ENCODE data around the gene SNX5. TPM values are rescaled to one million over a fixed set of nuclear protein-coding genes. Genes with fewer than 3 reads are reported as not detected.

SNX5 gene
- total and polyA plus RNA-seq, 2 of the 13 experiments (the other 11 are each of a cell fraction or from before 2014, with no cell fraction given), result 664 to 1,040 TPM

GRCh38 chr20:17892189-17892938 is 76.2 kb downstream of the SNX5 start (continued):
- TF ChIP-seq ISX (CRISPR knock-in tag; conservative IDR thresholded peaks at IDR 0.05) (no peak), POGZ (CRISPR knock-in tag; IDR thresholded peaks at IDR 0.05) (no peak), ZNF510 (CRISPR knock-in tag; IDR thresholded peaks at IDR 0.05; ENCODE audit: low read depth) (no peak), PRPF4 (IDR thresholded peaks at IDR 0.05; ENCODE audit: low read depth, low read length, poor library complexity, severe bottlenecking) (no peak), ZBTB44 (CRISPR knock-in tag; IDR thresholded peaks at IDR 0.05) (no peak), MTF1 (CRISPR knock-in tag; IDR thresholded peaks at IDR 0.05) (no peak), BRD4 (CRISPR knock-in tag; IDR thresholded peaks at IDR 0.05) (no peak), ZNF264 (CRISPR knock-in tag; IDR thresholded peaks at IDR 0.05) (no peak), ZNF34 (CRISPR knock-in tag; IDR thresholded peaks at IDR 0.05; ENCODE audit: borderline replicate concordance) (no peak), SOX5 (CRISPR knock-in tag; IDR thresholded peaks at IDR 0.05; ENCODE audit: borderline replicate concordance) (peak; percentile 62; the same call in 1 of the 2 replicates), ZFP41 (CRISPR knock-in tag; IDR thresholded peaks at IDR 0.05; ENCODE audit: borderline replicate concordance) (no peak), ZNF772 (CRISPR knock-in tag; IDR thresholded peaks at IDR 0.05) (no peak), FOXM1 (CRISPR knock-in tag; IDR thresholded peaks at IDR 0.05) (no peak), ZZZ3 (CRISPR knock-in tag; IDR thresholded peaks at IDR 0.05; ENCODE audit: borderline replicate concordance) (no peak), ETV6 (CRISPR knock-in tag; conservative IDR thresholded peaks at IDR 0.05) (no peak), ZNF773 (CRISPR knock-in tag; IDR thresholded peaks at IDR 0.05; ENCODE audit: borderline replicate concordance) (no peak), NFIB (CRISPR knock-in tag; IDR thresholded peaks at IDR 0.05; ENCODE audit: borderline replicate concordance) (no peak), RCOR2 (CRISPR knock-in tag; IDR thresholded peaks at IDR 0.05) (no peak), NR2F1 (CRISPR knock-in tag; IDR thresholded peaks at IDR 0.05) (0 out of 4 replicates have a peak, but pooled peaks of 1 of the 2 experiments have one; percentile 40), SIX4 (CRISPR knock-in tag; IDR thresholded peaks at IDR 0.05) (no peak), ONECUT2 (CRISPR knock-in tag; IDR thresholded peaks at IDR 0.05) (no peak), ZNF20 (CRISPR knock-in tag; IDR thresholded peaks at IDR 0.05) (no peak), THAP7 (CRISPR knock-in tag; IDR thresholded peaks at IDR 0.05) (no peak), SNRNP70 (IDR thresholded peaks at IDR 0.05; ENCODE audit: low read depth, low read length) (no peak), NBN (conservative IDR thresholded peaks at IDR 0.05) (no peak), HMG20A (CRISPR knock-in tag; IDR thresholded peaks at IDR 0.05; ENCODE audit: borderline replicate concordance) (peak; percentile 86)
